Ovary (tissue), 3 donors: Measurements from ENCODE around the gene DDX24.

ENCODE experiments used
- CTCF ChIP-seq, 3 donors: fragments of 450-650 bp in 2 of 3; fragments of 200-600 bp in 1 of 3; IDR thresholded peaks; one replicate each; pipeline versions ENCODE4 v1.5.1 to v1.8.0; 2016 to 2022; ENCODE audit warnings: antibody characterized with exemption in 3 of 3, mild to moderate bottlenecking in 1 of 3
- EP300 ChIP-seq: sonication (generic); formaldehyde crosslinking; IDR thresholded peaks from one replicate; pipeline ENCODE4 v1.6.1; 2017; ENCODE audit warnings: antibody characterized with exemption
- POLR2A ChIP-seq: fragments of 450-650 bp; IDR thresholded peaks from one replicate; pipeline ENCODE4 v1.6.1; 2017; ENCODE audit warnings: antibody characterized with exemption, mild to moderate bottlenecking, moderate library complexity
- donor health status: DM: no; HTN: no; CAD: no.

GRCh38 chr14:94081386-94081820 lies 401 bp upstream of the DDX24 start:
- TF ChIP-seq CTCF (IDR thresholded peaks at IDR 0.05): no peak
- no peak for TF ChIP-seq POLR2A
- no peak for TF ChIP-seq EP300
